Keratinocyte (primary cell): ENCODE results near the gene LY6G6D. TPM values are rescaled to one million over a fixed set of nuclear protein-coding genes. Genes with fewer than 3 reads are reported as not detected.
A peak's percentile ranks its signal among the peaks of the same experiment; 100 is the strongest.

Experiments used
- DNase-seq: peaks from one replicate; pipeline ENCODE4 v3.0.0-alpha.2; 2011; ENCODE audit warnings: low read depth, missing footprints, low spot score
- FAIRE-seq: peaks from 2 replicates; lab custom pipeline; 2011; peaks lifted over from hg19 to GRCh38; lab: Jason Lieb, UNC
- H2AFZ ChIP-seq: 2 replicates; pipeline ENCODE4 v1.6.0; 2012; ENCODE audit warnings: low read length, control low read depth, inconsistent platforms; ENCODE audit not compliant: control insufficient read depth
- H3K27ac ChIP-seq: 2 replicates; pipeline ENCODE4 v1.5.1; 2011; ENCODE audit warnings: low read length; ENCODE audit not compliant: control insufficient read depth, insufficient read depth
- H3K27me3 ChIP-seq: 3 replicates; pipeline ENCODE4 v1.6.0; 2011; ENCODE audit warnings: low read length; ENCODE audit not compliant: control insufficient read depth, insufficient read depth; ENCODE audit errors: extremely low read depth
- H3K36me3 ChIP-seq, 2 experiments: 2 replicates in 1 of 2; 3 replicates in 1 of 2; pipeline ENCODE4 v1.5.1; 2011; ENCODE audit warnings: low read length in 2 of 2, mild to moderate bottlenecking in 1 of 2; ENCODE audit not compliant: control insufficient read depth in 2 of 2, insufficient read depth in 2 of 2; ENCODE audit errors: extremely low read depth in 1 of 2
- H3K4me1 ChIP-seq: 3 replicates; pipeline ENCODE4 v1.5.1; 2011; ENCODE audit warnings: low read length; ENCODE audit not compliant: control insufficient read depth, insufficient read depth; ENCODE audit errors: extremely low read depth
- H3K4me2 ChIP-seq: 3 replicates; pipeline ENCODE4 v1.6.0; 2011; ENCODE audit warnings: low read depth, low read length; ENCODE audit not compliant: control insufficient read depth, insufficient read depth; ENCODE audit errors: extremely low read depth
- H3K4me3 ChIP-seq, 3 experiments: fragments of 200-600 bp in 1 of 3; sonication (generic) in 1 of 3; 2 replicates in 2 of 3; 3 replicates in 1 of 3; pipeline ENCODE4 v1.5.1; 2011 to 2016; ENCODE audit warnings: low read length in 3 of 3, mild to moderate bottlenecking in 3 of 3, control low read depth in 2 of 3, inconsistent platforms in 1 of 3, low read depth in 1 of 3, mixed read lengths in 1 of 3, mixed run types in 1 of 3, moderate library complexity in 1 of 3; ENCODE audit not compliant: control insufficient read depth in 2 of 3, insufficient read depth in 2 of 3; ENCODE audit errors: extremely low read depth in 1 of 3
- H3K79me2 ChIP-seq: 2 replicates; pipeline ENCODE4 v1.6.0; 2012; ENCODE audit warnings: low read length; ENCODE audit not compliant: control insufficient read depth, insufficient read depth
- H3K9ac ChIP-seq: 3 replicates; pipeline ENCODE4 v1.6.0; 2011; ENCODE audit warnings: low read length; ENCODE audit not compliant: control insufficient read depth, insufficient read depth; ENCODE audit errors: extremely low read depth
- H3K9me1 ChIP-seq: 3 replicates; pipeline ENCODE4 v1.6.0; 2011; ENCODE audit warnings: low read length; ENCODE audit not compliant: control insufficient read depth, insufficient read depth; ENCODE audit errors: extremely low read depth
- H3K9me3 ChIP-seq: 2 replicates; pipeline ENCODE4 v1.5.1; 2012; ENCODE audit warnings: low read depth, low read length; ENCODE audit not compliant: control insufficient read depth
- H4K20me1 ChIP-seq: 3 replicates; pipeline ENCODE4 v1.6.0; 2011; ENCODE audit warnings: low read length; ENCODE audit not compliant: control insufficient read depth, insufficient read depth; ENCODE audit errors: extremely low read depth
- EZH2 ChIP-seq: IDR thresholded peaks from one replicate; pipeline ENCODE4 v1.6.1; 2012; ENCODE audit warnings: inconsistent platforms, mild to moderate bottlenecking, low read length, moderate library complexity
- dilution Hi-C: fragments of 300-500 bp; cut with MboI; formaldehyde crosslinking; loops from one replicate; pipeline ENCODE4 v1.7.0; 2020; ENCODE audit warnings: low sequenced_read_pairs; ENCODE audit not compliant: extremely low pct_ligation_motif_present
- polyA plus RNA-seq, 5 experiments: library from polyadenylated mRNA; depleted of rRNA in 3 of 5; stranded (reverse) in 3 of 5; stranded (forward) in 1 of 5; unstranded in 1 of 5; fragments of >200 nt; gene quantifications; 1 replicate in 1 of 5; 2 replicates in 3 of 5; 3 replicates in 1 of 5; pipeline versions ENCODE4 v1.2.1 to v1.2.3, GENCODE V29; 2011 to 2012; ENCODE audit warnings: missing spikeins in 2 of 5, low read depth in 1 of 5, low replicate concordance in 1 of 5
- TF ChIP-seq, protein P1 (sequence below), 3 experiments: IDR thresholded peaks in 1 of 3; conservative IDR thresholded peaks in 1 of 3; optimal IDR thresholded peaks in 1 of 3; 2 replicates in 2 of 3; 3 replicates in 1 of 3; pipeline versions ENCODE3 to v1.5.1; 2011; ENCODE audit warnings: low read length in 3 of 3, mild to moderate bottlenecking in 3 of 3, moderate library complexity in 2 of 3, control low read depth in 1 of 3, inconsistent platforms in 1 of 3; ENCODE audit not compliant: insufficient read depth in 2 of 3; ENCODE audit errors: extremely low read depth in 1 of 3

The LY6G6D gene
- polyA plus RNA-seq, 1 donor (not counting 4 experiments of a cell fraction or from before 2014, with no cell fraction given): 0.33 TPM

DNA sequence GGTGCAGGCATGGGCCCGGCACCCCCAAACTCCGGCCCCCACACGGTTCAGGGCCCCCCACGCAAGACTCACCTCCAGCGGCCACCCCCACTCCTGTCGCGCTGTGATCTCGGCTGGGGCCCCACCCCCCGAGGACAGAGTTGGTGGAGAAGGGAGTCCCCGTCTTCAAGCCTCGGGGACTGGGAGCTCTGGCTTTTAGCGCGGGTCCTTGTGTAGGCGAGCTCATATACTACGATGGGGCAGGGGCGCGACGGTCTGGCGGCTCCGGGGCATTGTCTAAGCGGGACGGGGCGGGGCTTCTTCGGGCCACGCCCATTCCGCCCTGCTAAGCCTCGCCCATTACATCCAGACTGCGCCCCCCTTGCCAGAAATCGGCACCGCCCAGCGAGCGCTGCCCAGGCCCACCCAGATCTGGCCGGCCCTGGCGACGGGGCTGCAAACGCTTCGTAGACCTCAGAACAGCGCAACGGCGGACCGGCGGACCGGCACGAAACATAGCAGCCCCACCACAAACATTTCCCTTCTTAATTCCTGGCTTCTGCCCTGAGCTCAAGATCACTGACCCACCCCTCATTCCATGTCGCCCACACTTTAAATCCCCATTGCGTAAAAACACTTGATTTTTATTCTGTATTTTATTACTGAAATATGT is 15.0 kb downstream of the LY6G6D start:
- Histone ChIP-seq H3K9me3 (no peaks in the 10 kb centered on the region), H3K9ac (peak overlapping the region; percentile 50), H3K27me3 (no peaks in the 10 kb centered on the region), H4K20me1 (peaks cover 19% of the 10 kb centered on the region), H3K36me3 (peaks cover 29 to 43% of the 10 kb centered on the region in 2 experiments), H2AFZ (no peak overlapping the region), H3K79me2 (peaks cover 21% of the 10 kb centered on the region), H3K4me1 (peaks cover 25% of the 10 kb centered on the region), H3K4me3 (peak overlapping the region; percentile 38 to 74 (median 70)), H3K9me1 (peaks cover 4% of the 10 kb centered on the region), H3K4me2 (peak overlapping the region; percentile 91), H3K27ac (no peak overlapping the region)
- DNase-seq (no peak), FAIRE-seq (no peak)
- dilution Hi-C loops: no loop called here
- TF ChIP-seq, protein P1, sequence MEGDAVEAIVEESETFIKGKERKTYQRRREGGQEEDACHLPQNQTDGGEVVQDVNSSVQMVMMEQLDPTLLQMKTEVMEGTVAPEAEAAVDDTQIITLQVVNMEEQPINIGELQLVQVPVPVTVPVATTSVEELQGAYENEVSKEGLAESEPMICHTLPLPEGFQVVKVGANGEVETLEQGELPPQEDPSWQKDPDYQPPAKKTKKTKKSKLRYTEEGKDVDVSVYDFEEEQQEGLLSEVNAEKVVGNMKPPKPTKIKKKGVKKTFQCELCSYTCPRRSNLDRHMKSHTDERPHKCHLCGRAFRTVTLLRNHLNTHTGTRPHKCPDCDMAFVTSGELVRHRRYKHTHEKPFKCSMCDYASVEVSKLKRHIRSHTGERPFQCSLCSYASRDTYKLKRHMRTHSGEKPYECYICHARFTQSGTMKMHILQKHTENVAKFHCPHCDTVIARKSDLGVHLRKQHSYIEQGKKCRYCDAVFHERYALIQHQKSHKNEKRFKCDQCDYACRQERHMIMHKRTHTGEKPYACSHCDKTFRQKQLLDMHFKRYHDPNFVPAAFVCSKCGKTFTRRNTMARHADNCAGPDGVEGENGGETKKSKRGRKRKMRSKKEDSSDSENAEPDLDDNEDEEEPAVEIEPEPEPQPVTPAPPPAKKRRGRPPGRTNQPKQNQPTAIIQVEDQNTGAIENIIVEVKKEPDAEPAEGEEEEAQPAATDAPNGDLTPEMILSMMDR (optimal IDR thresholded peaks at IDR 0.05 in 1 of 3, IDR thresholded peaks at IDR 0.05 in 1 of 3, conservative IDR thresholded peaks at IDR 0.05 in 1 of 3; ENCODE audit: extremely low read depth in 1 of 3, insufficient read depth in 2 of 3, low read length in 3 of 3): peak in 1 of 3 experiments; percentile 2
- no peak for TF ChIP-seq EZH2

DNA sequence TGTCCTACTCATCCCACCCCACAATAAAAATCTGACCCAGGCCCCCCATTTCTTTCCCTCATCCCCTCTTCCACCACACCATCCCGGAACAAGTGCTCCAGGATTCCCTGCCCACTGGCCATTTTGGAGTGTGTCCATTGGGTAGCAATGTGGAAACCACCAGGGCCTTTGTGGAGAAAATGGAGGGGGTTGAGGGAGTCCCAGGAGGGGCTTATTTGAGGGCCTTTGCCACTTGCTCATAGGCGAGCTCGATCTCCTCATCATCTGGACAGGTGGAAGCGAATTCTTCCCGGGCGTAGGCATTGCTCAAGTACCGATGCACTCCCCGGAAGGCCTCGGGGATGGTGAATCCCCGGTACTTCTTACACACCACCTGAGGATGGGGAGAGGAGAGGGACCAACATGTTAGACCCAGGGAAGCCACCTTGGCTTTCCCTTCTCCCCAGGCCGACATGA is 15.5 kb downstream of the LY6G6D start:
- Histone ChIP-seq H3K9ac (no peak overlapping the region), H4K20me1 (peaks cover 19% of the 10 kb centered on the region), H3K4me1 (peaks cover 25% of the 10 kb centered on the region), H3K36me3 (peaks cover 29 to 43% of the 10 kb centered on the region in 2 experiments), H2AFZ (no peak overlapping the region), H3K79me2 (peaks cover 26% of the 10 kb centered on the region), H3K4me3 (no peak overlapping the region), H3K27me3 (no peaks in the 10 kb centered on the region), H3K9me3 (no peaks in the 10 kb centered on the region), H3K4me2 (peak overlapping the region; percentile 91), H3K27ac (no peak overlapping the region), H3K9me1 (peaks cover 4% of the 10 kb centered on the region)
- TF ChIP-seq, protein P1 (optimal IDR thresholded peaks at IDR 0.05 in 1 of 3, IDR thresholded peaks at IDR 0.05 in 1 of 3, conservative IDR thresholded peaks at IDR 0.05 in 1 of 3; ENCODE audit: extremely low read depth in 1 of 3, insufficient read depth in 2 of 3, low read length in 3 of 3): no peak
- no peak for TF ChIP-seq EZH2
- no peak for FAIRE-seq
- dilution Hi-C loops: no loop called here
- DNase-seq: no peak
